ENCODE results near the gene HSD3B2. TPM values are rescaled to one million over a fixed set of nuclear protein-coding genes. Genes with fewer than 3 reads are reported as not detected.

HSD3B2 gene
- total and polyA plus RNA-seq, 2 donors: 0.42 to 0.80 TPM

GRCh38 chr1:119388450-119388849 lies 26.5 kb upstream of the HSD3B2 start:
- no peak for DNase-seq (ENCODE audit: low read depth in 6 of 9, low spot score in 9 of 9)
- Histone ChIP-seq H3K27ac (ENCODE audit: low read depth in 1 of 2, low read length in 1 of 2) (no peak overlapping the region), H3K36me3 (ENCODE audit: control insufficient read depth in 2 of 2, insufficient read depth in 2 of 2, low read length in 1 of 2) (no peaks in the 10 kb centered on the region), H3K27me3 (ENCODE audit: control insufficient read depth in 2 of 2, insufficient read depth in 1 of 2, low read length in 1 of 2) (no peaks in the 10 kb centered on the region), H3K4me1 (ENCODE audit: control insufficient read depth in 2 of 2, insufficient read depth in 2 of 2, low read length in 2 of 2) (no peaks in the 10 kb centered on the region), H3K9me3 (ENCODE audit: control insufficient read depth in 2 of 2, insufficient read depth in 1 of 2, low read length in 1 of 2) (no peaks in the 10 kb centered on the region), H3K4me3 (ENCODE audit: low read length in 2 of 2) (no peak overlapping the region)
- WGBS: 86% methylated on average over 1 of the region's 1 CpG

DNA sequence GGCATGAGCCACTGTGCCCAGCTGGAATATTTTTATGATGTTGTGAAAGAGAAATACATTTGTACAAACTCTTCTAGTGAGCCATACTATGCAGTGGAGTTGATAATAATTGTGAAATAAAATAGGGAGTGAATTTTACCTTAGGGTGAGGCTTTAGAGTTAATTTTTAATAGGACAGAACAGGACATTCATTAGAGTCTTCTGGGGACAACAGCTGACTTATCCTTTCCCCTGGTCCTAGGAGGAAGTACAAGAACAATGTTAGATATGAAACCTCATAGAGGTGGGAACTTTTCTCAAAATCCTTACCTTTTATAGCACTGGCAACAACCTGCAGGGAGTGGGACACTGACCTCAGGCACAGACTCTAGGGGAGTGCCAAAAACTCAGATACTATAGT lies 24.4 kb upstream of the HSD3B2 start:
- no peak for DNase-seq (ENCODE audit: low read depth in 6 of 9, low spot score in 9 of 9)
- Histone ChIP-seq H3K27me3 (ENCODE audit: control insufficient read depth in 2 of 2, insufficient read depth in 1 of 2, low read length in 1 of 2) (no peaks in the 10 kb centered on the region), H3K4me3 (ENCODE audit: low read length in 2 of 2) (no peak overlapping the region), H3K9me3 (ENCODE audit: control insufficient read depth in 2 of 2, insufficient read depth in 1 of 2, low read length in 1 of 2) (no peaks in the 10 kb centered on the region), H3K4me1 (ENCODE audit: control insufficient read depth in 2 of 2, insufficient read depth in 2 of 2, low read length in 2 of 2) (no peaks in the 10 kb centered on the region), H3K36me3 (ENCODE audit: control insufficient read depth in 2 of 2, insufficient read depth in 2 of 2, low read length in 1 of 2) (no peaks in the 10 kb centered on the region), H3K27ac (ENCODE audit: low read depth in 1 of 2, low read length in 1 of 2) (no peak overlapping the region)

DNA sequence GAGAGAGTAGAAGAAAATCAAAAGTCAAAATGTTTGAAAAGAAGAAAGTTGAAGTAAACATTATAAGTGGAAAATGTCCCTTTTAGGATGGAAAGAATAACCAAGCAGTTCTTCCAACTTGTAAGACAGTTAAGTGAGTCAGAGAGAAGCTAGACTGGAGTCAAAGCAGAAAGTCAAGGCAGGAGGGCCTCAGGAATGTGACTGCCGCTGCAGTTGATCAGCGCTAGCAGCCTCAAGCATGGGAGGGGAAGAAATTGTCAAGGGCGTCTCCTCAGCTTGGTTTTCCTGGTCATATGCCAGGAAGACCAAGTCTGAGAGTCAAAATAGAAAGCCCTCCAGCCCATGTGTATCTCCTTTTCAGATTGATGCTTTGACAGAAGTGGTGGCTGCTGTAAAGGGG lies 23.2 kb upstream of the HSD3B2 start:
- no peak overlapping the region for H3K27ac ChIP-seq (ENCODE audit: low read depth in 1 of 2, low read length in 1 of 2)
- no peaks in the 10 kb centered on the region for H3K9me3 ChIP-seq (ENCODE audit: control insufficient read depth in 2 of 2, insufficient read depth in 1 of 2, low read length in 1 of 2)
- WGBS: 97% methylated on average over 3 of the region's 3 CpGs
- DNase-seq (ENCODE audit: low read depth in 6 of 9, low spot score in 9 of 9): no peak
- H3K4me1 ChIP-seq (ENCODE audit: control insufficient read depth in 2 of 2, insufficient read depth in 2 of 2, low read length in 2 of 2): no peaks in the 10 kb centered on the region
- H3K4me3 ChIP-seq (ENCODE audit: low read length in 2 of 2): no peak overlapping the region
- no peaks in the 10 kb centered on the region for H3K27me3 ChIP-seq (ENCODE audit: control insufficient read depth in 2 of 2, insufficient read depth in 1 of 2, low read length in 1 of 2)
- no peaks in the 10 kb centered on the region for H3K36me3 ChIP-seq (ENCODE audit: control insufficient read depth in 2 of 2, insufficient read depth in 2 of 2, low read length in 1 of 2)

GRCh38 chr1:119394085-119394484 lies 20.9 kb upstream of the HSD3B2 start:
- Histone ChIP-seq H3K27me3 (ENCODE audit: control insufficient read depth in 2 of 2, insufficient read depth in 1 of 2, low read length in 1 of 2) (no peaks in the 10 kb centered on the region), H3K4me3 (ENCODE audit: low read length in 2 of 2) (no peak overlapping the region), H3K9me3 (ENCODE audit: control insufficient read depth in 2 of 2, insufficient read depth in 1 of 2, low read length in 1 of 2) (no peaks in the 10 kb centered on the region), H3K4me1 (ENCODE audit: control insufficient read depth in 2 of 2, insufficient read depth in 2 of 2, low read length in 2 of 2) (no peaks in the 10 kb centered on the region), H3K36me3 (ENCODE audit: control insufficient read depth in 2 of 2, insufficient read depth in 2 of 2, low read length in 1 of 2) (no peaks in the 10 kb centered on the region), H3K27ac (ENCODE audit: low read depth in 1 of 2, low read length in 1 of 2) (no peak overlapping the region)
- 100% methylated on average over 1 of the region's 1 CpG for WGBS
- no peak for DNase-seq (ENCODE audit: low read depth in 6 of 9, low spot score in 9 of 9)

GRCh38 chr1:119396982-119397381 lies 18.0 kb upstream of the HSD3B2 start:
- no peaks in the 10 kb centered on the region for H3K36me3 ChIP-seq (ENCODE audit: control insufficient read depth in 2 of 2, insufficient read depth in 2 of 2, low read length in 1 of 2)
- no peaks in the 10 kb centered on the region for H3K27me3 ChIP-seq (ENCODE audit: control insufficient read depth in 2 of 2, insufficient read depth in 1 of 2, low read length in 1 of 2)
- H3K9me3 ChIP-seq (ENCODE audit: control insufficient read depth in 2 of 2, insufficient read depth in 1 of 2, low read length in 1 of 2): no peaks in the 10 kb centered on the region
- H3K4me3 ChIP-seq (ENCODE audit: low read length in 2 of 2): no peak overlapping the region
- no peak overlapping the region for H3K27ac ChIP-seq (ENCODE audit: low read depth in 1 of 2, low read length in 1 of 2)
- H3K4me1 ChIP-seq (ENCODE audit: control insufficient read depth in 2 of 2, insufficient read depth in 2 of 2, low read length in 2 of 2): no peaks in the 10 kb centered on the region
- DNase-seq (ENCODE audit: low read depth in 6 of 9, low spot score in 9 of 9): no peak

- 92% methylated on average over 3 of the region's 3 CpGs for WGBS
- Histone ChIP-seq H3K4me1 (ENCODE audit: control insufficient read depth in 2 of 2, insufficient read depth in 2 of 2, low read length in 2 of 2) (no peaks in the 10 kb centered on the region), H3K27ac (ENCODE audit: low read depth in 1 of 2, low read length in 1 of 2) (no peak overlapping the region), H3K36me3 (ENCODE audit: control insufficient read depth in 2 of 2, insufficient read depth in 2 of 2, low read length in 1 of 2) (no peaks in the 10 kb centered on the region), H3K9me3 (ENCODE audit: control insufficient read depth in 2 of 2, insufficient read depth in 1 of 2, low read length in 1 of 2) (no peaks in the 10 kb centered on the region), H3K27me3 (ENCODE audit: control insufficient read depth in 2 of 2, insufficient read depth in 1 of 2, low read length in 1 of 2) (no peaks in the 10 kb centered on the region), H3K4me3 (ENCODE audit: low read length in 2 of 2) (no peak overlapping the region)
- no peak for DNase-seq (ENCODE audit: low read depth in 6 of 9, low spot score in 9 of 9)
These were observed 17.0 kb upstream of the HSD3B2 start for GRCh38 chr1:119397986-119398385.

DNA sequence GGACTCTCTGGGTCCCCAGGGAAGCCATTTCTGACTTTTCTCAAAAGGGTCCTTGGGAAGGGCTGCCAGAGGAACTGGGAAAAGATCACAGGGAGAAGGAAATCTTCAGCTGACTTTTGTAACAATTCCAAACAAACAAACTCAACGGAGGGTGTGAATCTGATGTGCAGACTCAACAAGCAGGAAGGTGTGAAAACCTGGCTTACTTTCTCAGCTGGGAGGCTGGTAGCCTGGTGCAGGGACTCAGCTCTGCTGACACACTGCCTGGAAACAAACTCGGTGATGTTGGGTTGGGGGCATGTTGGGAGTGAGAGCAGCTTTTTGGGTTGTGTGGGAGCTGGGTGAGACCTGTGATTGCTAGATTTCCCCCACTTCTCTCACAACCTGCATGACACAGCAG lies 10.2 kb upstream of the HSD3B2 start:
- H3K4me3 ChIP-seq (ENCODE audit: low read length in 2 of 2): no peak overlapping the region
- WGBS: 31% methylated on average over 2 of the region's 2 CpGs
- no peaks in the 10 kb centered on the region for H3K27me3 ChIP-seq (ENCODE audit: control insufficient read depth in 2 of 2, insufficient read depth in 1 of 2, low read length in 1 of 2)
- H3K4me1 ChIP-seq (ENCODE audit: control insufficient read depth in 2 of 2, insufficient read depth in 2 of 2, low read length in 2 of 2): no peaks in the 10 kb centered on the region
- no peak for DNase-seq (ENCODE audit: low read depth in 6 of 9, low spot score in 9 of 9)
- no peaks in the 10 kb centered on the region for H3K9me3 ChIP-seq (ENCODE audit: control insufficient read depth in 2 of 2, insufficient read depth in 1 of 2, low read length in 1 of 2)
- no peak overlapping the region for H3K27ac ChIP-seq (ENCODE audit: low read depth in 1 of 2, low read length in 1 of 2)
- no peaks in the 10 kb centered on the region for H3K36me3 ChIP-seq (ENCODE audit: control insufficient read depth in 2 of 2, insufficient read depth in 2 of 2, low read length in 1 of 2)

GRCh38 chr1:119409731-119410130 lies 5.2 kb upstream of the HSD3B2 start:
- Histone ChIP-seq H3K27ac (ENCODE audit: low read depth in 1 of 2, low read length in 1 of 2) (no peak overlapping the region), H3K36me3 (ENCODE audit: control insufficient read depth in 2 of 2, insufficient read depth in 2 of 2, low read length in 1 of 2) (no peaks in the 10 kb centered on the region), H3K4me1 (ENCODE audit: control insufficient read depth in 2 of 2, insufficient read depth in 2 of 2, low read length in 2 of 2) (no peaks in the 10 kb centered on the region), H3K4me3 (ENCODE audit: low read length in 2 of 2) (no peak overlapping the region), H3K9me3 (ENCODE audit: control insufficient read depth in 2 of 2, insufficient read depth in 1 of 2, low read length in 1 of 2) (no peaks in the 10 kb centered on the region), H3K27me3 (ENCODE audit: control insufficient read depth in 2 of 2, insufficient read depth in 1 of 2, low read length in 1 of 2) (no peaks in the 10 kb centered on the region)
- no peak for DNase-seq (ENCODE audit: low read depth in 6 of 9, low spot score in 9 of 9)

DNA sequence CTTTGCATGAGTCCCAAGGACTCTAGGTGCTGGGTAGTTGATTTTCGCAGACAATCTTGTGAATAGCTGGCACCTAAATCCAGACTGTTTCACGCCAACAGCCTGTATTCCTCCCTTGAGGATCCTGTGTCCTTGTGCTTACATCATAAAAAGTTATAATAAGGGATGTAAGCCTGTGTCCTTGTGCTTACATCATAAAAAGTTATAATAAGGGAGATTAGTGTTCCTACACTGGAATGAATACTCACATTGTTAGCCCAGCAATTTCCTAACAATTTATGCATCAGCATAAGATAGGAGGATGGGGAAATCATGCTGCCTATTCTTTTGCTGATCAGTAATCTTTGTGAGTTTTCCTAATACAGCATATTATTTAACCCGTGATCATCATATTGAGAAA lies 4.0 kb upstream of the HSD3B2 start:
- no peaks in the 10 kb centered on the region for H3K27me3 ChIP-seq (ENCODE audit: control insufficient read depth in 2 of 2, insufficient read depth in 1 of 2, low read length in 1 of 2)
- DNase-seq (ENCODE audit: low read depth in 6 of 9, low spot score in 9 of 9): no peak
- no peak overlapping the region for H3K27ac ChIP-seq (ENCODE audit: low read depth in 1 of 2, low read length in 1 of 2)
- H3K4me3 ChIP-seq (ENCODE audit: low read length in 2 of 2): no peak overlapping the region
- no peaks in the 10 kb centered on the region for H3K4me1 ChIP-seq (ENCODE audit: control insufficient read depth in 2 of 2, insufficient read depth in 2 of 2, low read length in 2 of 2)
- H3K36me3 ChIP-seq (ENCODE audit: control insufficient read depth in 2 of 2, insufficient read depth in 2 of 2, low read length in 1 of 2): no peaks in the 10 kb centered on the region
- H3K9me3 ChIP-seq (ENCODE audit: control insufficient read depth in 2 of 2, insufficient read depth in 1 of 2, low read length in 1 of 2): no peaks in the 10 kb centered on the region
- WGBS: 97% methylated on average over 3 of the region's 3 CpGs

DNA sequence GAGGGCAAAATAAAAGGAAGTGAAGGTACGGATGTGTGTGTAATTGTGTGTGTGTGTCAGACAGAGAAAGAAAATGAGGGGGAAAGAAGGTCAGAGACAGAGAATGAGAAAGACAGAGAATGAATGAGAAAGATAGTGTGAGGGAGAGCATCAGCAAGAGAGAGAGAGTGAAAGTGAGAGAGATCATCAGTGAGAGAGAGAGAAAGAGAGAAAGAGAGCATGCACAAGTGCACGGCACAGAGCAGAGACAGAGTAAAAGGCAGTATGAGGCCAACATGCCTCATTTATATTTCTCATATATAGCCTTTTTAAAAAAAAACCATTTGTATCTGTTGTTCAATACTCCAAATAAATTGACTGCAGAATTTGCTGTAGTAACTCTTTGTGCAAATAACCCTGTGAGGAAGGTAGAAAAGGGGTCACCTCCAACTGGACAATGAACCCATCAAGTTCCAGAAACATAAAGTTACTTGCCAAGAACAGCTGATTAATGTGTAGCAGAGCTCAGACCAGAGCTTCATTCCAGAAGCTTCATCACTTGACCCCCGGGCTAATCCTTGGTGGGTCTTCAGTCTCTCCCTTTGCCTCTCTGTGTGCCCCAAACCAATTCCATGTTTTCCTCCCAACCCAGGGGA lies 1.2 kb downstream of the HSD3B2 start:
- 65% methylated on average over 3 of the region's 3 CpGs for WGBS

More for the DNA sequence above, 1.2 kb downstream of the HSD3B2 start:
- H3K27ac ChIP-seq (ENCODE audit: low read depth in 1 of 2, low read length in 1 of 2): no peak overlapping the region
- H3K4me1 ChIP-seq (ENCODE audit: control insufficient read depth in 2 of 2, insufficient read depth in 2 of 2, low read length in 2 of 2): no peaks in the 10 kb centered on the region
- no peaks in the 10 kb centered on the region for H3K9me3 ChIP-seq (ENCODE audit: control insufficient read depth in 2 of 2, insufficient read depth in 1 of 2, low read length in 1 of 2)
- H3K36me3 ChIP-seq (ENCODE audit: control insufficient read depth in 2 of 2, insufficient read depth in 2 of 2, low read length in 1 of 2): no peaks in the 10 kb centered on the region
- no peaks in the 10 kb centered on the region for H3K27me3 ChIP-seq (ENCODE audit: control insufficient read depth in 2 of 2, insufficient read depth in 1 of 2, low read length in 1 of 2)
- no peak for DNase-seq (ENCODE audit: low read depth in 6 of 9, low spot score in 9 of 9)
- H3K4me3 ChIP-seq (ENCODE audit: low read length in 2 of 2): no peak overlapping the region

Data from thymus (tissue), 11 donors.